Hematopoietic multipotent progenitor cell (in vitro differentiated cells): ENCODE data around the gene CCR2. TPM values are rescaled to one million over a fixed set of nuclear protein-coding genes. Genes with fewer than 3 reads are reported as not detected.
A peak's percentile ranks its signal among the peaks of the same experiment; 100 is the strongest.

Experiments
- DNase-seq, 3 donors: peaks; one replicate each; pipeline ENCODE4 v3.0.0-alpha.2; 2011 to 2015; ENCODE audit warnings: low read depth in 2 of 3, low spot score in 2 of 3
- total RNA-seq: library from RNA; depleted of rRNA; stranded (reverse); fragments of >200 nt; gene quantifications from one replicate; pipeline ENCODE4 v1.2.3, GENCODE V29; 2012

CCR2 gene
- total RNA-seq, 1 donor = 0.81 TPM

DNA sequence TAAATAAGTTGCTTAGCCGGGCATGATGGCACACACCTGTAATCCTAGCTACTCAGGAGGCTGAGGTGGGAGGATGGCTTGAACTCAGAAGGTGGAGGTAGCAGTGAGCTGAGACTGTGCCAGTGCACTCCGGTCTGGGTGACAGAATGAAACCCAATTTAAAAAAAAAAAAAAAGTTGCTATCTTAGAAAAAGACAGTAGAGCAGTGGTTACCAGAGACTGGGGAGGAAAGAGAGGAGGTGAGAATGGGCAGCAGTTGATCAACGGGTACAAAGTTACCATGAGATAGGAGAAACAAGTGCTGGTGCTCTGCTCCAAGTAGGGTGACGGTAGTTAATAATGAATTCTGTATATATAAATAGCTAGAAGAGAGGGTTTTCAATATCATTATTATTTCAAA, 821 bp upstream of the CCR2 start:
- DNase-seq = no peak

DNA sequence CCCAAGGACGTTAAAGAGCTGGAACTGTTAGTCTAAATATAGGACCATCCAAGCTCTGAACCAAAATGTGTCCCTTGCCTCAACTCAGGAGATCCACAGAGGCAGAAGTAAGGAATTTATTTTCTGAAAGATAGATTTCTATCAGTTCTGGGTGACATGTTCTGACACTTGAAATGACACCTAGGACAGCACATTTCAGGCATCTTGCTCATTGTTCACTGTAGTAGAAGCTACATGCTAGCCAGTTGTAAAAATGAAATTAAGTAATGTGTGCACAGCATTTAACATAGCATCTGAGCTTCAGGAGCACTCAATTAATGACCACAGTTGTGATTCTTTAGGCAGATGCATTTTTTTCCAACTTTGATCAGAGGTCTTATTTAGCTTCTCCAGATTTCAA, 567 bp downstream of the CCR2 start:
- DNase-seq = no peak

GRCh38 chr3:46354984-46355383, 1.1 kb downstream of the CCR2 start:
- no peak for DNase-seq

DNA sequence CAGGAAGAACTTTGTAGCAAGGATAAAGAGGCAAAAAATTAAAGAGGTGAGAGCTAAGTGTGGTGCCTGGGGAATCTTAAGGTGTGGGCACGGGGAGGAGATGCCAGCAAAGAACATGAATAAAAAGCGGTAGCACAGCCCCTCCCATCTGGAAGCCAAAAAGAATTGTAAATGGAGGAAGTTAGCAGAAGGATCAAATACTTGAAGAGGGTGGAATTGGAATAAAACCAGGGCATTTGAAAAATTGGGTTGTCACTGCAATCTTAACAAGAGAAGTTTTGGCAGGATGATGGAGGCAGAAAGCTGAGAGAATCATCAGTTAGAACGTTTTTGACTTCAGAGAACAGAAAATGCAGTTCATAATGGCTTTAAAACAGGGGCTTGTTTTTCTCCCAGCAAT, 2.4 kb downstream of the CCR2 start:
- no peak for DNase-seq

- no peak for DNase-seq
These were observed 3.0 kb downstream of the CCR2 start for GRCh38 chr3:46356909-46357308.

DNA sequence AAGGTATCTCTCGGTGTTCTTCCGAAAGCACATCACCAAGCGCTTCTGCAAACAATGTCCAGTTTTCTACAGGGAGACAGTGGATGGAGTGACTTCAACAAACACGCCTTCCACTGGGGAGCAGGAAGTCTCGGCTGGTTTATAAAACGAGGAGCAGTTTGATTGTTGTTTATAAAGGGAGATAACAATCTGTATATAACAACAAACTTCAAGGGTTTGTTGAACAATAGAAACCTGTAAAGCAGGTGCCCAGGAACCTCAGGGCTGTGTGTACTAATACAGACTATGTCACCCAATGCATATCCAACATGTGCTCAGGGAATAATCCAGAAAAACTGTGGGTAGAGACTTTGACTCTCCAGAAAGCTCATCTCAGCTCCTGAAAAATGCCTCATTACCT, 4.6 kb downstream of the CCR2 start:
- DNase-seq = no peak

GRCh38 chr3:46359733-46360493, 6.0 kb downstream of the CCR2 start:
- DNase-seq = no peak

DNA sequence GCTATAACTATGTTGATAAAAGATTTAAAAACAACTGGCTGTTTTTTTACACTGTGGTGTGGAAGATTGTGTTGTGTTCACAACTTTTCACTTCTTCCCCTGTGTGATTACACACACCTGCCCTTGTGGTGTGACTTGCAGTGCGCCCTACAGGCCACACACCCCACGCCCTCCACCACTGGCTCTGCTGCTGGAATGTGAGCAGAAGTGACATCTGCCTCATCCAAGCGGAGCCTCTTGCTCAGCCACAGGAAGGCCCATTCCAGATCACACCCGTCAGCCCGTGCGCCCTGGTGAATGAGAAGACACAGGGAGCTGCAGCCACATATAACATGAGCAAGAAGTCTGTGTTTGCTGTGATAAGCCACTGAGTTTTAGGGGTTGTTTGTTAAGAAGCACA, 7.0 kb downstream of the CCR2 start:
- DNase-seq = no peak

GRCh38 chr3:46361408-46362283, 7.7 kb downstream of the CCR2 start:
- DNase-seq = no peak

DNA sequence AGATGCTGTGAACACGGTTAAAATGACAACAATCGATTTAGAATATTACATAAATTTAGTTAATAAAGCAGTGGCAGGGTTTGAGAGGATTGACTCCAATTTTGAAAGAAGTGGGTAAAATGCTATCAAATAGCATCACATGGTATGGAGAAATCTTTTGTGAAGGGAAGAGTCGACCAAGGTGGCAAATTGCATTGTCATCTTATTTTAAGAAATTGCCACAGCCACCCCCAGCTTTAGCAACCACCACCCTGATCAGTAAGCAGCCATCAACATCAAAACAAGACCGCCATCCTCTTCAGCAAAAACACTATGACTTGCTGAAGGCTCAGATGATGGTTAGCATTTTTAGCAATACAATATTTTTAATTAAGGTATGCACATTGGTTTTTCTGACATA, 11.1 kb downstream of the CCR2 start:
- DNase-seq = no peak

DNA sequence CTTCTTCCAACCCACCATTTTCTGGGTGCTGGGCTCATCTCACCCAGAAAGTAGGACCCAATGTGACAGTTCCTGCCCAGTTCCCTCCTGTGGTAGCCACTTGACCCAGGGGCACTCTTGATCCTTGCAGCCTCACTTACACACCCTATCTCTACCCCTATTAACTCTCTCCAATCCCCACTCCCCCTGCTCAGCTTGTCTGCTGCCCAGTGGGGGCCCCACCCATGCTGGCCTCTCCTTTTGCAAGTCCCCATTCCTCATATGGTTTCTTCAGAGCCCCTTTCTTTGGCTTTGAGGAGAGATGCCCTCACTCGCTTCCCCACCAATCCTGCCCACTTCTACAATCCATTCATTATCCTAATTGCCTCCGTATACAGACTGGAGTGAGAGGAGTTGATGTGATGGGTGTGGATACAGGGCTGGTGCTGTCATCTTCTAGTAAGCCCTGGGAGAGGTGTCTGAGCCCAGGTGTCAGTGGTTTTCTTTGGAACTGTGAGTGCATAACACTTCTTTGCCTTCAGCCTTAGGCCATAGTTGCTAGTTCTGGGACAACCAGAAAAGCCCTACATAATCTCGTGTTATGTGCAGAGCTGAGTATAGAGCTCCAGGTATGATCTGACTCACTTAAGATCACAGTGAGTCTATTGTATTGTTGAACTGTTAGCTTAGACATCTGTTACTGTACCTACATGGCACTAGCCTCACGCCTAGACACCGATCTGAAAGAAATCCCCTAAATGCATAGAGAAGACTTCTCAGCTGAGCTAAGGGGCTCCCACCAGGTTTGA, 12.0 kb downstream of the CCR2 start:
- DNase-seq = no peak

GRCh38 chr3:46367811-46368210, 13.9 kb downstream of the CCR2 start:
- DNase-seq = no peak

DNA sequence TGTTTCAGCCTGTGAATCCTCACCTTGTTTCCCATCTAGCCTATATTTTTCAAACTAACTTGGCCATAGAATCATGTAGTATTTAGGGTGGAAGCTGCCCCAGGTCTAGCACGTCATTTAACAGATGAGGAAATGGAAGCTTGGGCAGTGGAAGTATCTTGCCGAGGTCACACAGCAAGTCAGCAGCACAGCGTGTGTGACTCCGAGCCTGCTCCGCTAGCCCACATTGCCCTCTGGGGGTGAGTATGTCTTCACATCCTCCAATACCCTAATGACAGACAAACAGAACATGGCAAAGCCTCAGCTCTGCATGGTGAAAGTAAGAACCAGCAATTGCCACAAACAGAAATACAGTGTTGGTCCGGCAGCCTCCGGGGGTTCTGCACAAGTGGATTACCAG, 14.7 kb downstream of the CCR2 start:
- DNase-seq = peak; percentile 25 to 75 (median 62)

DNA sequence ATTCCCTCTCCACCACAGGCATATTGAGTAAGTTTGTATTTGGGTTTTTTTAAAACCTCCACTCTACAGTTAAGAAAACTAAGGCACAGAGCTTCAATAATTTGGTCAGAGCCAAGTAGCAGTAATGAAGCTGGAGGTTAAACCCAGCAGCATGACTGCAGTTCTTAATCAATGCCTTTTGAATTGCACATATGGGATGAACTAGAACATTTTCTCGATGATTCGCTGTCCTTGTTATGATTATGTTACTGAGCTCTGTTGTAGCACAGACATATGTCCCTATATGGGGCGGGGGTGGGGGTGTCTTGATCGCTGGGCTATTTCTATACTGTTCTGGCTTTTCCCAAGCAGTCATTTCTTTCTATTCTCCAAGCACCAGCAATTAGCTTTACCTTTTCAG, 15.2 kb downstream of the CCR2 start:
- no peak for DNase-seq

- no peak for DNase-seq
These were observed 15.8 kb downstream of the CCR2 start for GRCh38 chr3:46369675-46370132.

GRCh38 chr3:46370839-46371518, 17.1 kb downstream of the CCR2 start, which contains the start of gene CCR5:
Gene CCR5 (plus strand): TSS chr3:46370946. CDS start chr3:46372903, 1,957 bp downstream.
- peak in 1 of 3 donors; percentile 34 for DNase-seq

- no peak for DNase-seq
These were observed 17.8 kb downstream of the CCR2 start for GRCh38 chr3:46371519-46372340.

- peak in 2 of 3 donors; percentile 53 to 78 for DNase-seq
These were observed 18.8 kb downstream of the CCR2 start for GRCh38 chr3:46372492-46373359.

GRCh38 chr3:46374755-46375154, 20.8 kb downstream of the CCR2 start:
- no peak for DNase-seq
